ENCODE measurements around the gene KIN.
"Not testable (repeated sequence)": the region's sequence is repeated elsewhere in the genome, so short reads cannot be mapped to it uniquely, and the experiment has no call there.

Gene KIN

GRCh38 chr10:7722927-7723529 lies 64.8 kb downstream of the KIN start:
- DNase-seq (ENCODE audit: low read depth): no peak

GRCh38 chr10:7720478-7720877 lies 67.3 kb downstream of the KIN start:
- no peak for DNase-seq (ENCODE audit: low read depth)

GRCh38 chr10:7718685-7719084 lies 69.1 kb downstream of the KIN start:
- DNase-seq (ENCODE audit: low read depth): no peak

- DNase-seq (ENCODE audit: low read depth): no peak
Measured at GRCh38 chr10:7717767-7718166, 70.0 kb downstream of the KIN start.

- DNase-seq (ENCODE audit: low read depth): no peak
Measured at GRCh38 chr10:7715515-7715914, 72.3 kb downstream of the KIN start.

- DNase-seq (ENCODE audit: low read depth): not testable (repeated sequence)
Measured at GRCh38 chr10:7711075-7711474, 76.7 kb downstream of the KIN start.

GRCh38 chr10:7710446-7710845 lies 77.3 kb downstream of the KIN start:
- DNase-seq (ENCODE audit: low read depth): no peak

- DNase-seq (ENCODE audit: low read depth): no peak
Measured at GRCh38 chr10:7708832-7709231, 79.0 kb downstream of the KIN start.

- no peak for DNase-seq (ENCODE audit: low read depth)
Measured at GRCh38 chr10:7707858-7708622, 79.8 kb downstream of the KIN start.

- no peak for DNase-seq (ENCODE audit: low read depth)
Measured at GRCh38 chr10:7707102-7707501, 80.7 kb downstream of the KIN start.

- no peak for DNase-seq (ENCODE audit: low read depth)
Measured at GRCh38 chr10:7706534-7707073, 81.2 kb downstream of the KIN start.

- no peak for DNase-seq (ENCODE audit: low read depth)
Measured at GRCh38 chr10:7705341-7705740, 82.5 kb downstream of the KIN start.

- no peak for DNase-seq (ENCODE audit: low read depth)
Measured at GRCh38 chr10:7704071-7705016, 83.4 kb downstream of the KIN start.

GRCh38 chr10:7703140-7703539 lies 84.7 kb downstream of the KIN start, which contains the start of gene ITIH2:
ITIH2 (plus strand) TSS chr10:7703316; CDS start chr10:7703435, 119 bp downstream.
- no peak for DNase-seq (ENCODE audit: low read depth)

GRCh38 chr10:7702288-7702812 lies 85.4 kb downstream of the KIN start:
- DNase-seq (ENCODE audit: low read depth): no peak

GRCh38 chr10:7701158-7701742 lies 86.5 kb downstream of the KIN start:
- DNase-seq (ENCODE audit: low read depth): no peak
